Posterior cingulate gyrus (tissue), 11 donors: ENCODE measurements around the gene SMAD9.
"Not testable (repeated sequence)": the region's sequence is repeated elsewhere in the genome, so short reads cannot be mapped to it uniquely, and the experiment has no call there.

Source experiments
- DNase-seq, 10 donors: peaks; one replicate each; pipeline versions ENCODE4 v3.0.0 to v3.0.0-alpha.2; 2020 to 2021; ENCODE audit warnings: mixed read lengths in 3 of 10
- intact Hi-C: fragments of 100-400 bp; cut with DNase I; formaldehyde crosslinking; loops from one replicate; pipeline ENCODE4 v1.15.1; 2023

Gene SMAD9

DNA sequence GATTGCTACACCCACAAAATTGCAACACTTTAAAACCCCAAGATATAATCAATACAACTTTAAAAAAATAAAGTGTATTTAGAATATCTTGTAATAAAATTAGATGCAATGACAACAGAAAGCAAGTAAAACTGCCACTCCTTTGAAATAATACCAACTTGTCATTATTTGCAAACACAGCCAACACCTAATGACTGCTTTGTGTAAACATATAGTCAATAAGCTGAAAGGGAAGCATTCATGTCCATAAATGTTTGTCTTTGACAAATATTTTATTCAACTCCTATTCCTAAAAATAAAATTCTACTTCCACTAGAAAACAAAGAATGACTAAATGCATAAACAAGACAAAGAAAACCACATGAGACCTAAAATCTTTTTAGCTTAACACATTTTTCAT, 6.6 kb downstream of the SMAD9 start:
- intact Hi-C loops, result loop anchor here (10.0 kb wide), 1 partner anchor 81 kb away; the partner anchor contains the start of gene ALG5
- DNase-seq, result no peak

DNA sequence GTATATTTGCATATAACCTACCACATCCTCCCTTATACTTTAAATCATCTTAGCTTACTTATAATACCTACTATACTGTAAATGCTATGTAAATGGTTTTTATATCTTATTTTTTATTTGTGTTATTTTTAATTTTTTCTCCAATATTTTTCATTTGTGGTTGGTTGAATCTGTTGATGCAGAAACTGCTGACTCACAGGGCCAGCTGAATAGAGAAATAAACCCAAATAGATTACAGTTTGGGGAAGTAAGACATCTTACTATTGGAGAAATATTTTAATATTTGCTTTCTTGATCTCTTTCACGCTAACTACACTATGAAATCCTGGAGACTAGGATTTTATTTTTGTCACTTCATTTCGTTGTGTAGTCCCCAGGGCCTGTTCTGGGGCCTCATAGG, 7.1 kb downstream of the SMAD9 start:
- intact Hi-C loops, result loop anchor here (10.0 kb wide), 1 partner anchor 82 kb away; the partner anchor contains the start of gene ALG5
- DNase-seq, result no peak

DNA sequence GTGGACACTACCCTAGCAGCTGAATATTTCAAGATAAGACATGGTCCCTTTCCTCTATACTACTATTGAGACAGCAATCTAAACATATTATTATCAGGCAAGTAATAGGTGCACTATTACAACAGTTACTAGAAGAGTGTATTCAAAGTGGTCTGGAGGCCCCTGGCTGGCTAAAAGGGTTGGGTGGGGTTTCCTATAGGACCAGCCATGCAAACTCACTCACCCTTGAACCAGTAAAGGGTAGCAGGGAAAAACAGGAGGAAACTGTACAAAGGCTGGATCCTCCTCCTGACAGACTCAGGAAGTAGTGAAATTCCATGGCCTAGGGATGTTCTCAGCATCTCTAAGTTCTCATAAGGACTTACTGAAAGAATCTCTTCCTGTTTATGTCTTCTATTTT, 7.7 kb downstream of the SMAD9 start:
- DNase-seq, result no peak

DNA sequence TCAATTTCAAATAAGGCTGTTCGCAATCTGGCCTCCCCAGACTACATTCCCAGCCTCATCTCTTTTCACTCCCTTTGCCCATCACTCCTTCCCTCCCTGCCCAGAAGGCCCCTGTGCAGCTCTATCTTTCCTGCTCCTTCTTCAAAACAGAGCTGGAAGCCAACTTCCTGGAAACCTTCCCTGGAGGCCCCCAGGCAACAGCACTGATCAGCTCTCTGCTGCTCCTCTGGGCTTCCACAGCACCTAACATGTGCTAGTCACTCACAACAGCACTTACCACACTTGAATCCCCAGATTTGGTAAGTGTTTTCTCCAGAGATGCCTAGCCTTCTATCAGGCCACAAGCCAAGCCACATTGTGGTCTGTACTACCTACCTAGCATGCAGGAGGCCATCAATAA, 9.5 kb downstream of the SMAD9 start:
- intact Hi-C loops, result loop anchor here (10.0 kb wide), 1 partner anchor 84 kb away; the partner anchor contains the start of gene ALG5
- DNase-seq, result no peak

More for the DNA sequence above, 7.7 kb downstream of the SMAD9 start:
- intact Hi-C loops, result loop anchor here (10.0 kb wide), 1 partner anchor 82 kb away; the partner anchor contains the start of gene ALG5

DNA sequence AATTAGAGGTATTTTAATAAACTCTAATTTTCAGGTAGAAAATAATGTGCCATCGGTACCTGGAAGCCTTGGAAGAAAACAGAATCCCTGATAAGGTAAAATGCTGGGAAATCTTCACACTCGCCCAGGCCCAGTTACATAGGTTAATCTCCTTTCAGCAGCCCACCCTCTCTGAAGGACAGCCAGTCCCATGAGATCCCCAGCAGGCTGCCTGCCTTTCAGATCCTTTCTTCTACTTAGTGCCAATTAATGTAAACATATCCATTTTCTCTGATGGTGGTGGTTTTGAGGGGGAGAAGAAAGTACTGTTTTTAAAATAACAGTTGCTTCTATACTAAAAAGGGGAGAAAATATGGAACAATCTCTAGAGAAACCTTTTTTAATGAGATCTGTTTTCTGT, 12.2 kb downstream of the SMAD9 start:
- intact Hi-C loops, result no loop called here

DNA sequence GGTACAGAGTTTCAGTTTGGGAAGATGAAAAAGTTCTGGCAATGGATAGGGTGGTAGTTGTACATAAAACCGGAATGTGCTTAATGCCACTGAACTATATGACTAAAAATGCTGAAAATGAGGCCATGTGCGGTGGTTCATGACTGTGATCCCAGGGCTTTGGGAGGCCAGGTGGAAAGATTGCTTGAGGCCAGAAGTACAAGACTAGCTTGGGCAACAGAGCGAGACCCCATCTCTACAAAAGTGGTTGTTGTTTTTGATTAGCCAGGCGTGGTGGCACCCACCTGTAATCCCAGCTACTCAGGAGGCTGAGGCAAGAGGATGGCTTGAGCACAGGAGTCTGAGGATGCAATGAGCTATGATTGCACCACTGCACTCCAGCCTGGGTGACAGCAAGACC, 12.8 kb downstream of the SMAD9 start:
- intact Hi-C loops, result no loop called here
- DNase-seq, result no peak

More for the DNA sequence above, 12.2 kb downstream of the SMAD9 start:
- DNase-seq, result no peak

DNA sequence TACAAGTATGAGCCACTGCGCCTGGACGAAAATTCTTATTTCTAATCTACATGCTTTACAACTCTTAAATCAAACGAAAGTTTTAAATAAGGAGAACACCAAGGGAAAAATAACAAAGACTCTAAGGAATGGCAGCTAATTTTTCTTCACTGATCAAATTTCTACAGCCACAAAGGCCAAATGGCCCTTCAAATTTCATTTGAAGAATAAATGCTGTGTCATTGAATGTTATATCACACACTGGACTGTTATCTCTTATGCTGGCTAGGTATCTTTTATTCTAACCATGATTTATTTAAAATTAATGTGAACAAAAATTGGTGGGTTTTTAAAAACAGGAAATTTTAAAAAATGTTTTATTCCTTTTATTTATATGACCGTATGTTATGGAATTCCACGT, 14.1 kb downstream of the SMAD9 start:
- intact Hi-C loops, result no loop called here
- DNase-seq, result no peak

DNA sequence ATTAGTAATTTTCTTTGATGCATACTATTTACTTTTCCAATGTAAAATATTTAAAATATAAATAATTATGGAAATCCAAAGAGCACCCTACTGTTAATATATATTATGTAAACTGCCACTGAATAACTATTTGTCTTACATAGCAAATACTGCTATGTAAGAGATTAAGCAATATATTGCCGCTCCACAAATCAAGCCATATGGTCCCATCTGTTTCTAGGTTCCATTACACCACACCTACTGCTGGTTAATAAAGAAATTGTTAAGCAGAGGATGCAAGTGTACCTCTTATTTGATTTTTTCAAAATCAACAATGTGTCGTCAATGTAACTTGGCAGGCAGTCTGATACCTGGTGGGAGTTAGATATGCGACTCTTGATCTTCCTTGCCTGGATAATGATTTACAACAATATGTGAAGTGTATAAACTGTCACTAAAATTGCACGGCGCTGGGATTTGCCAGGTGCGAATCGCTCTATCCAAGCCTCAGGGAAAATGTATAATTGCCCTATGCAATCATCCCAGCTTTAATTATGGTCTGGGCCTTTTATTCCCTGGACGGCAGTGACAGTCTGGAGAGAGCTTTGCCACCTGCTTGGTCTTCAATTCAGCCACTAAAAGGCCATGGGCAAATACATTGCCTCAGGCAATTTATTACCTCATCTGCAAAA, 16.0 kb downstream of the SMAD9 start:
- DNase-seq, result no peak
- intact Hi-C loops, result no loop called here

DNA sequence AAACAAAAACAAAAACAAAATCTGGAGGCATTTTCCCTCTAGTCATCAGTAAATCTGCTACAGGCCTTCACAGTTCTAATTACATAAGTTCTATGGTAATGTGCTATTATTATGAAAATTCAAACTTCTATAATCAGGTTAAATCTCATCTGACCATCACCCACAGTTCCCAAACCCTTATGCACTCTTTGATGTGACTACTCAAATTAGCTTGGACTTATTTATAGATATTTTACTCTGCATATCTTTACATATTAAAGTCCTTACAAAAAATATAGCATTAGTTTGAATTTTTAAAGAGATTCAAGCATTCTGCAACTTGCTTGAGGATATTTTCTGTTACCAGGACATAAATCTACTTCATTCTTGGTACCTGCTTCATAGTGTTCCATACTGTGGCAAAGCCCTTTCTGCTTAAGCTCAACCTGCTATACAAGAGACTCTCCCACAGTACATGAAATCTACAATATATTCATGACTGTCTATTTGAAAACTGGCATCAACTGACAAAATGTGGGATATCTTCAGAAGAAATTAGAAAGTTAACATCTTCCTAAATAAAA, 22.9 kb downstream of the SMAD9 start:
- DNase-seq, result no peak
- intact Hi-C loops, result no loop called here

DNA sequence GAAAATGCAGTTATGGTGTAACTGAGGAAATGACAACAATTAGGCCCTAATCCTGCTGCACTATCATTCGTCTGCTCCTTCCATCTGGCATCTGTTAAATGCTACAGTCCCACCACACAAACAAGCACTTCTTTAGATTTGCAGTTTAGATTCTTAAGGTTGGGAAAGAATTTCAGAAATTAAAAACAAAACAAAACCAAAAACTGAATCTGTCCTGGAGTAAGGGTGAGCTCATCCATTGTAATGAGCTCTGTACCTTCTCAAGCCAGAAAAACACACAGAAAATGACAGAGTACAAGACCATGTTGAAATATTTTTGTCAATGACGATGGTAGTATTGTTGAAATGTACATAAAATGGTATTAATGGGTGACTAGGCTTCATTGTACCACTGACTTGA, 28.3 kb downstream of the SMAD9 start:
- DNase-seq, result no peak
- intact Hi-C loops, result no loop called here

DNA sequence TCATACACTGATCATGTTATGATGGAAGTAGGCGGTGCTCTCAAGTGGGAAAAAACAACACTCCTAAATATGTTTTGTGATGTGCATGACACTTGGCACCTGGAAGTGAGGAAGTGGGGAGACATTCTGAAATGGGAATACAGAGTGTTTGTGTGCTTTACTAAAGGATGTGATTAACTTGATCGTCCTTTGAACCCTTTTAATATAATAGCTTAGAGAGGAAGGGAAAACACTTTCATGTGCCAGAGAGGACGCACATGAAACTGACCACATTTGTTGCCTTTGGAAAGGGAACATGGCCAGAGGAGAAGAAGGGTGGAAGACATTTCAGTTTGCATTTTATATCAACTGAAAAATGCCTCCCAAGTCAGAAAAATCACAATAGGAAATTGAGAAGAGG, 31.4 kb downstream of the SMAD9 start:
- DNase-seq, result no peak
- intact Hi-C loops, result no loop called here

DNA sequence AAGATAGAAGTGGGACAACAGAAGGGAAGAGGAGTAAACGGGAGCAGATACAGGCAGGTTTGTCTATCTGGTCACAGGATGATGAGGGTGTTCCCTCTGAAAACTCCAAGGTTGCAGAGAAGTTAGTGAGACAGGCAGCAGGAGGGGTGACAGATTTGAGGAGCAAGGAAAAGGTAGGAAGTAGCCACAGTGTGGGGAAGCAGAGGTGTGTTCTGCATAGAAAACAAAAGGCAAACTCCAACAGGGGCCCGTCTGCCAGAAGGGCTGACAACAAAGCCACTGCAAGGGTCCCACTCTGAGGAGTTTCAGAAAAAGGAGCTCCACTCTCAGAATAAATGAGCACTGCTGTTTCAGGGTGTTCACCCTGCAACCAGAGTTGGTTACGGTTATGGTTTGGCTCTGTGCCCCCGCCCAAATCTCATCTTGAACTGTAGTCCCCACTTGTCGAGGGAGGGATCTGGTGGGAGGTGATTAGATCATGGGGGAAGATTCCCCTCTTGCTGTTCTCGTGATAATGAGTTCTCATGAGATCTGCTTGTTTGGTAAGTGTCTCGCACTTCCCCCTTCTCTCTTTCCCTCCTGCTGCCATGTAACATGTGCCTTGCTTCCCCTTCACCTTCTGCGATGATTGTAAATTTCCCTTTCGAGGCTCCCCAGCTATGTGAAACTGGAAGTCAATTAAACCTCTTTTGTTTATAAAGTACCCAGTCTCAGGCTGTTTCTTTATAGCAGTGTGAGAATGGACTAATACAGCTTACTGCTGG, 32.1 kb downstream of the SMAD9 start:
- DNase-seq, result no peak
- intact Hi-C loops, result no loop called here

DNA sequence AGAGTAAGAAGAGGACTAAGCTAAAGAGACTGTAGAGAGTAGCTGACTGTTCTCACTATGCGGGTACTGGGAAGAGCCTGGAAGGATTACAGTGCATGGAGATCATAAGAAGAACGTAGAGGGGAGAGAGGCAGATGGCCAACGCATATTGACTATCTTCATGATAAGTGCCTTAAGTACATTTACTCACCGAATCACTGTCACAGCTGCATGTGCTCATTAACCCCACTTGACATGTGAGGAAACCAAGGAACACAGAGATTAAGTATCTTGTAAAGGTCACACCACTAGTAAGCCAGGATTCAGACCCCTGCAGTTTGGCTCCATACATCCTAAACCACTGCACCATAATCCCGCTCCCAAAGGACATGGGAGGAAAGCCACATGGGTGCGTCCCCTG, 34.1 kb downstream of the SMAD9 start:
- intact Hi-C loops, result no loop called here
- DNase-seq, result no peak

DNA sequence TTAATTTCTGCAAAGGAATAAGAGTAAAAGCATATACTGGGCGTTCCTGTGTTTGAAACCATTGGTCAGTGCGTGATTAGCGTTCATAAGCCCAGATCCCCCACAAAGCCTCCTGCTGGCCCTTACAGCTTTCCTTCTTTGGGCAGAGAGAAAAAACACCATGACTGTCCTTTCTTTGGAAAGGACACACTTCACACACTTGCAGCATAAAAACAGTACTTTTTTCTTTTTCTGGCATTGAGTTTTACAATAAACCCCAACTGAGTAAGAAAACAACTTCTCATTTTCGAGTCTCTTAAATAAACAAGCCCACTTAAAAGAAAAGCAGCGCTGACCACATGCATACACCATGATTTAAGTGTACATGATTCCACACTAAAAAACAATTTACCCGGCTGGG, 35.8 kb downstream of the SMAD9 start:
- intact Hi-C loops, result no loop called here
- no peak for DNase-seq

DNA sequence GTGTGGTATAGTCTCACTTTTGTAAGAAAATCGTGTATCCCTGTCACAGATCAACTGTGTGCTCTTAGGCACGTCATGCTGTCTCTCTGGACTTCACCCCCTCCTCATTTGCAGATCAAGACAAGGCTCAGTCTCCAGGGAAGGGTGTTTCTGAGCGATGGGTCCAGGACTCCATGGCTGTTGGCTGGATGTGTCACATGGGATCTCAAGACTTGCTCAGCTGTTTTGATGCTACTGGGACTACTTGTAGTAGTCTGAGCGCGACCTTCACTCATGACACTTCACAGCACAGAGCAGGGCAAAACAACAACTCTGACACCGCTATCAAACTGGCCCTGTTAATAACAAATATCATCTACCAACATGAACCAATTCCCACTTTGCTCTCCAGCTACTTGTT, 36.2 kb downstream of the SMAD9 start:
- intact Hi-C loops, result no loop called here
- no peak for DNase-seq

DNA sequence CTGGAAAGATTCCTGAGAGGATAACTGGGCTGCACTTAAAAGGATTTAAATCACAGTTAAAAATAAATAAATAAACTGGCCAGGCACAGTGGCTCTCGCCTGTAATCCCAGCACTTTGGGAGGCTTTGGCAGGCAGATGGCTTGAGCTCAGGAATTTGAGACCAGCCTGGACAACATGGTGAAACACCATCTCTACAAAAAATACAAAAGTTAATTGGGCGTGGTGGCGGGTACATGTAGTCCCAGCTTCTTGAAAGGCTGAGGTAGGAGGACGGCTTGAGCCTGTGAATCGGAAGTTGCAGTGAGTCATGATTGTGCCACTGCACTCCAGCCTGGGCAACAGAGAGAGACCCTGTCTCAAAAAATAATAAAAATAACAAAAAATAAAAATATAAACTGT, 36.6 kb downstream of the SMAD9 start:
- intact Hi-C loops, DNase-seq: not testable (repeated sequence)

DNA sequence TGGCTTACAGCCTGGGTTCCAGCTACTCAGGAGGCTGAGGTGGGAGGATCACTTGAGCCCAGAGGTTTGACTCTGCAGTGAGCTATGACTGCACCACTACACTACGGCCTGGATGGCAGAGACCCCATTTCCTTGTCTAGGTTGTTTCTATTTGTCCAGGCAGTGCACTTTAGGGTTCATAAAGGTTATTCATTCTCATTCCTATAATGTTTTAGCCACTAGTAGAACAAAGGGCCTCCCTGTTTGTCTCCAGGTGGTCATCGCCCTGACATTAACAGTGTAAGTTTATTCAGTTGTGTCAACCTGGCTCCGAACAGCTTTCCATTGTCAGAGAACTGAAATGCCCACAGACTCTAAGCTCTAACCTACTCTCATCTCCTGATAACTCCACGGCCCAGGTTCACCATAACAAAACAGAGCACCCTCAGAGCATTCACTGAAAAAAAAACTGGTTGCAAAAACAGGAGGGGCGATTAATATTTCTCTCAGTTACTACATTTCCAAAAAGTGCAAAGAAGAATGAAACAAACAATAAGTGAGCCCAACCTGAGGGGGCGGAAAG, 37.1 kb downstream of the SMAD9 start:
- no peak for DNase-seq
- intact Hi-C loops, result no loop called here

DNA sequence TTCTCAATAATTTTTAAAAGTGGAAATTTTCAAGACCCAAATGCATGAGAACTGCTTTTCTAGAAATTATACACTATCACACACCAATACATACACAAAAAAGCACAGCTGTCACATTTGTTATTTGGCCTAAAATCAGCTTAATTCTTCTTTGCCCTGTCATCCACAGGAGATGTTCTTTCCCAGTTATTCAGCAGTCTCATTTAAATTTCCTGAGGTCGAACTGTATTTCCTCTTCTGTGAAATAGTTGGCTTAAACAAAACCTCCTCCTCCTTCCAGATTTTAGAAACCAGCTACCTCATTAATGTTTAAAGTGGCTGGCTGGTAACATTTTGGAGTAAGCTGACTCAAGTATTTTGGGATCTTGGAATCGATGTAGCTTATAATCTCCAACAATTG, 39.1 kb downstream of the SMAD9 start:
- no peak for DNase-seq
- intact Hi-C loops, result no loop called here

DNA sequence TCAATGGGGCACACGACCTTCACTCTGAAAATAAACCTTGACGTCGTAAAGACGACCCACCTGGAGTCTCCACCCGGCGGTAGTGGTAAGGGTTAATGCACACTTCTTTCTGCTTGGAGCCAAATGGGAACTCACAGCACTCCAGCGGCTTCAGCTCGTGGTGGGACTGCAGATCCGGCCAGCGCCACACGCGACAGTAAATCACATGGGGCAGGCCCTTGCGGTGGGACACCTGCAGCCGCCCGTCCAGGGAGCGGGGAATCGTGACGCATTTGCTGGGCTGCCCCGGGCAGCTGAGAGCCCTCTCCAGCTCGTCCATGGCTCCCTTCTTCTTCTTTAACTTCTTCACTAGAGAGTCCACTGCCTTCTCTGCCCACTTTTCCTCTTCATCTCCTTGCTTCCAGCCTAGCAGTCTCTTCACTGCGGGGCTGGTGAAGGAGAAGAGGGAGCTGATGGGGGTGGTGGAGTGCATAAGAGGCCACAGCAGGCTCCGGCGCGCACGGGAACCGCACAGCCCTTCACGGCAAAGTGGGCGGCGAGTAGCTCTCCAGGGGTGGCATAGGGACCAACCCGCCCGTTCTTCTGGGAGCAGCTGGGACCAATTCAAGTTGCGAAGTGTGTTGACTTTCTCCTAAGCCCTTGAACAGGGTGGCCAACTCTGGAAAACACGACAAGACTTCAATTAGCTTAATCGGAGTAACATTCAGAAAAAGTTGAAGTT, 40.7 kb downstream of the SMAD9 start:
- intact Hi-C loops, result no loop called here
- no peak for DNase-seq

DNA sequence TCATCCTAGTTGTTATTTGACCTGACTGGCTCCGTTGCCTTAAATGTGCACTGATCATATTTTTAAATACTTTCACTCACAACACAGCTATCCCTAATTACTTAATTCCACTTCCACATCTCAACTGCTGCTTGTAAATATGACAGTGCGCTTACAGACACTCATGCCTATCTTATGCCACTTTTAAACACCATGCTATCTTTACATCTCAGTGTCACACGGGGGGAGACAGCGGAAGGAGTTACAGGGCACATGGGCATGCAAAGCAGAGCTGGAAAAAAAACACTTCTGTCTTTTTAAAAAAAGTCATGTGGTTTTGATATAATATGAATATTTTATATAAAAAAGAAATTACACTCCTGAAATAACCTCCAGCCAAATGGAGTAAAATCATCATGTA, 44.1 kb downstream of the SMAD9 start:
- DNase-seq, result no peak
- intact Hi-C loops, result no loop called here

DNA sequence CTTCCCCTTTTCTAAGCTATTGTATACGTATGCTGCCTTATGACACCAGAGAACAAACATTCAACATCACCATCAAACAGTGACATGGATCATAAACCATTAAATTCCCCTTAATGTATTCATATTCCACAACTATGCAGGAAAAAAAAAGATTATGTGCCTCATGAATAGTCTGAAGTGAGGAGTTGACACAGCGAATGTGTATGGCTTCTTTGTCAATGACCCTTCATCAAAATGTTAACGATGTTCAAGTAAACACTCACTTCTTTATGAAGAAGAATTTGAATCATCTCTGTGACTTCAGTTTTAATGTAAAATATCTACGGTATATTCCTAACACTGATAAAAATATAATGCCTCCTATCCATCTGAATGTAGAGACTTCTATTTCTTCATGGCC, 44.6 kb downstream of the SMAD9 start:
- intact Hi-C loops, result no loop called here
- DNase-seq, result no peak
